HEK293 (cell line): ENCODE measurements around the gene XPO4.

ENCODE experiments used
- BCL11A ChIP-seq: fragments of 450-650 bp; formaldehyde crosslinking; IDR thresholded peaks from 2 replicates; pipeline ENCODE4 v1.5.1; 2016; ENCODE audit warnings: low read depth, missing biosample characterization, missing genetic modification characterization
- GLIS2 ChIP-seq: fragments of 450-650 bp; formaldehyde crosslinking; IDR thresholded peaks from 2 replicates; pipeline ENCODE4 v1.5.1; 2016; ENCODE audit warnings: missing biosample characterization, missing genetic modification characterization
- OSR2 ChIP-seq: fragments of 450-650 bp; formaldehyde crosslinking; IDR thresholded peaks from 2 replicates; pipeline ENCODE4 v1.5.1; 2016; ENCODE audit warnings: missing biosample characterization, missing genetic modification characterization
- TRIM28 ChIP-seq: IDR thresholded peaks from 2 replicates; pipeline ENCODE4 v1.6.1; 2011; ENCODE audit warnings: low read length, control low read depth, borderline replicate concordance
- ZBTB21 ChIP-seq: fragments of 450-650 bp; formaldehyde crosslinking; IDR thresholded peaks from 2 replicates; pipeline ENCODE4 v1.5.1; 2017; ENCODE audit warnings: missing biosample characterization, missing genetic modification characterization
- ZEB2 ChIP-seq: fragments of 450-650 bp; formaldehyde crosslinking; IDR thresholded peaks from 2 replicates; pipeline ENCODE4 v1.5.1; 2016; ENCODE audit warnings: missing biosample characterization, missing genetic modification characterization
- ZNF623 ChIP-seq: fragments of 450-650 bp; formaldehyde crosslinking; IDR thresholded peaks from 2 replicates; pipeline ENCODE4 v1.5.1; 2016; ENCODE audit warnings: missing biosample characterization, missing genetic modification characterization
- ZNF677 ChIP-seq: fragments of 450-650 bp; IDR thresholded peaks from 2 replicates; pipeline ENCODE4 v1.5.0; 2018; ENCODE audit warnings: missing biosample characterization, mild to moderate bottlenecking, missing genetic modification characterization, moderate library complexity
- TF ChIP-seq, protein P1 (sequence below): fragments of 450-650 bp; formaldehyde crosslinking; IDR thresholded peaks from 2 replicates; pipeline ENCODE4 v1.5.1; 2016; ENCODE audit warnings: missing biosample characterization, missing genetic modification characterization
- TF ChIP-seq, protein P2 (sequence below): fragments of 450-650 bp; formaldehyde crosslinking; IDR thresholded peaks from 2 replicates; pipeline ENCODE4 v1.5.1; 2016; ENCODE audit warnings: missing biosample characterization, missing genetic modification characterization
- TF ChIP-seq, protein P3 (sequence below): fragments of 450-650 bp; formaldehyde crosslinking; IDR thresholded peaks from 2 replicates; pipeline ENCODE4 v1.5.1; 2016; ENCODE audit warnings: missing biosample characterization, missing genetic modification characterization

DNA sequence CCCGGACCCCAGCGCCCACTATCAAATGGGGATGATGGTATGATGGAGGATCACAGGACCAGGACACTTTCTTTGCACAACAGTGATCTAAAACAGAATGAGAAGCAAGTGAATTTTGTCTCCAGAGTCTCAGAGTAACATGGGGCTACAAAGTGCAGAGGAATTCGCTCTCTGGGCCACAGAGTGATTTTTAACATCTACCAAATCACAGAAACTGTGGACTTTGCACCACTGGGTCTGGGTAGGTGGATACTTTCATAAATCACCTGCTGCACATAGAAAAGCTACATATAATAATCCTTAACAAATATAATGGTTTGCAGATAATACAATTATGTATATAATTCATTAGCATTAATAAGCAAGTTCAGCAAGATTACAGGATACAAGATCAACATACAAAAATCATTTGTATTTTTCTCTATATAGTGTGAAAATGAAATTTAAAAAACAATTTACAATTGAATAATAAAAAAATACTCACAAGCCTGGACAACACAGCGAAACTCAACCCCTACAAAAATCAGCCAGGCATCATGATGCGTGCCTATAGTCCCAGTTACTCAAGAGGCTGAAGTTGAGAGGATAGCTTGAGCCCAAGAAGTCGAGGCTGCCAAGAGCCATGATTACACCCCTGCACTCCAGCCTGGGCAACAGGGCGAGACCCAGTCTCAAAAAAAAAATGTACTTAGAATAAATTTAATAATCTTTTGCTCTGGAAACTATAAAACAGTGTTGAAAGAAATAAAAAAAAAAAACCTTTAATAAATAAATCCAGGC, 68.5 kb downstream of the XPO4 start:
- no peak for TF ChIP-seq TRIM28
- TF ChIP-seq ZEB2 (tag by site-specific recombination) = no peak
- no peak for TF ChIP-seq OSR2 (tag by site-specific recombination)
- no peak for TF ChIP-seq ZNF677 (tag by site-specific recombination)
- no peak for TF ChIP-seq ZBTB21 (tag by site-specific recombination)
- TF ChIP-seq, protein P1, sequence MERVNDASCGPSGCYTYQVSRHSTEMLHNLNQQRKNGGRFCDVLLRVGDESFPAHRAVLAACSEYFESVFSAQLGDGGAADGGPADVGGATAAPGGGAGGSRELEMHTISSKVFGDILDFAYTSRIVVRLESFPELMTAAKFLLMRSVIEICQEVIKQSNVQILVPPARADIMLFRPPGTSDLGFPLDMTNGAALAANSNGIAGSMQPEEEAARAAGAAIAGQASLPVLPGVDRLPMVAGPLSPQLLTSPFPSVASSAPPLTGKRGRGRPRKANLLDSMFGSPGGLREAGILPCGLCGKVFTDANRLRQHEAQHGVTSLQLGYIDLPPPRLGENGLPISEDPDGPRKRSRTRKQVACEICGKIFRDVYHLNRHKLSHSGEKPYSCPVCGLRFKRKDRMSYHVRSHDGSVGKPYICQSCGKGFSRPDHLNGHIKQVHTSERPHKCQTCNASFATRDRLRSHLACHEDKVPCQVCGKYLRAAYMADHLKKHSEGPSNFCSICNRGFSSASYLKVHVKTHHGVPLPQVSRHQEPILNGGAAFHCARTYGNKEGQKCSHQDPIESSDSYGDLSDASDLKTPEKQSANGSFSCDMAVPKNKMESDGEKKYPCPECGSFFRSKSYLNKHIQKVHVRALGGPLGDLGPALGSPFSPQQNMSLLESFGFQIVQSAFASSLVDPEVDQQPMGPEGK (tag by site-specific recombination) = no peak
- TF ChIP-seq, protein P2, sequence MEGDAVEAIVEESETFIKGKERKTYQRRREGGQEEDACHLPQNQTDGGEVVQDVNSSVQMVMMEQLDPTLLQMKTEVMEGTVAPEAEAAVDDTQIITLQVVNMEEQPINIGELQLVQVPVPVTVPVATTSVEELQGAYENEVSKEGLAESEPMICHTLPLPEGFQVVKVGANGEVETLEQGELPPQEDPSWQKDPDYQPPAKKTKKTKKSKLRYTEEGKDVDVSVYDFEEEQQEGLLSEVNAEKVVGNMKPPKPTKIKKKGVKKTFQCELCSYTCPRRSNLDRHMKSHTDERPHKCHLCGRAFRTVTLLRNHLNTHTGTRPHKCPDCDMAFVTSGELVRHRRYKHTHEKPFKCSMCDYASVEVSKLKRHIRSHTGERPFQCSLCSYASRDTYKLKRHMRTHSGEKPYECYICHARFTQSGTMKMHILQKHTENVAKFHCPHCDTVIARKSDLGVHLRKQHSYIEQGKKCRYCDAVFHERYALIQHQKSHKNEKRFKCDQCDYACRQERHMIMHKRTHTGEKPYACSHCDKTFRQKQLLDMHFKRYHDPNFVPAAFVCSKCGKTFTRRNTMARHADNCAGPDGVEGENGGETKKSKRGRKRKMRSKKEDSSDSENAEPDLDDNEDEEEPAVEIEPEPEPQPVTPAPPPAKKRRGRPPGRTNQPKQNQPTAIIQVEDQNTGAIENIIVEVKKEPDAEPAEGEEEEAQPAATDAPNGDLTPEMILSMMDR (tag by site-specific recombination) = no peak
- TF ChIP-seq ZNF623 (tag by site-specific recombination) = no peak
- TF ChIP-seq GLIS2 (tag by site-specific recombination) = no peak
- no peak for TF ChIP-seq BCL11A (tag by site-specific recombination)
- TF ChIP-seq, protein P3, sequence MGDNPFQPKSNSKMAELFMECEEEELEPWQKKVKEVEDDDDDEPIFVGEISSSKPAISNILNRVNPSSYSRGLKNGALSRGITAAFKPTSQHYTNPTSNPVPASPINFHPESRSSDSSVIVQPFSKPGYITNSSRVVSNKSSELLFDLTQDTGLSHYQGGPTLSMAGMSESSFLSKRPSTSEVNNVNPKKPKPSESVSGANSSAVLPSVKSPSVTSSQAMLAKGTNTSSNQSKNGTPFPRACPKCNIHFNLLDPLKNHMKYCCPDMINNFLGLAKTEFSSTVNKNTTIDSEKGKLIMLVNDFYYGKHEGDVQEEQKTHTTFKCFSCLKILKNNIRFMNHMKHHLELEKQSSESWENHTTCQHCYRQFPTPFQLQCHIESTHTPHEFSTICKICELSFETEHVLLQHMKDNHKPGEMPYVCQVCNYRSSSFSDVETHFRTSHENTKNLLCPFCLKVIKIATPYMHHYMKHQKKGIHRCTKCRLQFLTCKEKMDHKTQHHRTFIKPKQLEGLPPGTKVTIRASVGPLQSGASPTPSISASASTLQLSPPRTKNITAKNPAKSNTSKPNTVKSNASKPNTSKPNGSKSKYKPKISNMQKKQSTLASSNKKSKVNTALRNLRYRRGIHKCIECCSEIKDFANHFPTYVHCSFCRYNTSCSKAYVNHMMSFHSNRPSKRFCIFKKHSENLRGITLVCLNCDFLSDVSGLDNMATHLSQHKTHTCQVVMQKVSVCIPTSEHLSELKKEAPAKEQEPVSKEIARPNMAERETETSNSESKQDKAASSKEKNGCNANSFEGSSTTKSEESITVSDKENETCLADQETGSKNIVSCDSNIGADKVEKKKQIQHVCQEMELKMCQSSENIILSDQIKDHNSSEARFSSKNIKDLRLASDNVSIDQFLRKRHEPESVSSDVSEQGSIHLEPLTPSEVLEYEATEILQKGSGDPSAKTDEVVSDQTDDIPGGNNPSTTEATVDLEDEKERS = no peak
